ENCODE measurements around the gene TSC22D4.

GRCh38 chr7:100506356-100506923 lies 27.4 kb upstream of the TSC22D4 start:
- TF ChIP-seq EP300 (IDR thresholded peaks at IDR 0.05) (no peak), ZFP36 (IDR thresholded peaks at IDR 0.05; ENCODE audit: borderline replicate concordance, partially characterized antibody) (no peak), HOXA7 (CRISPR knock-in tag; IDR thresholded peaks at IDR 0.05) (no peak), CHD2 (IDR thresholded peaks at IDR 0.05; ENCODE audit: low read length, partially characterized antibody) (no peak), KDM1A (IDR thresholded peaks at IDR 0.05; ENCODE audit: low read depth) (no peak)

Measured in A549 (cell line).